ENCODE results near the gene CERK.

CERK gene

DNA sequence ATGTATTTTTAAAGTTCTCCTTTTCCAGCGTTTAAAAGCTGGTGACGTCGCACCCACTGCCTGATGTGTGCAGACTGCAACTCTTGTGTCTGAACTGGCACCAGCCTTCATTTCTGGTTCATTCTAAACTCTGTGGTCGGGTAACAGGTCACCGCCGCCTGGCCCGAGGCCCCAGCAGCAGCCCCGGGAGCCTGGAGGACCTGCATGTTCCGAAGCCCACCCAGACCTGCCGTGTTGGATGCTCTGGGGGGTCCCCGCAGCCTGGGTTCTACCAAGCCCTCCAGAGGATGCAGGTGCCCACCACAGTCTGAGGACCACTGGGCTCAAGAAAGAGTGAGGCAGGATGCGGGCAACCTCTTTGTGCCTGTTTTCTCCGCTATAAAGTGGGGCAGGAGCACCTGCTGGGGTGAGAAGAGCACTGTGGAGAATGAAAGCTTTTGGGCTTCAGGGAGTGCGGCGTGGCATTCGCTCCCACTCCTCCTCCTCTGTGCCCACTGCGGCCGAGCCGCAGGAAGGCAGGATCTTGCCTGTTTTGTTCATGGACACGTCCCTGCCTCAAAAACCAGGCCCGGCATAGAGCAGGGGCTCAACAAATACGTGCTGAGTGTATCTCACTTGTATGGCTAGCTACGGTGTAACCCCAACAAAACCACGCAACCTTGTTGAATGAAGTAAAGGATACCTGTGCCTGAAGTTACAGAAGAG is 40.1 kb downstream of the CERK start:
- DNase-seq, result no peak

DNA sequence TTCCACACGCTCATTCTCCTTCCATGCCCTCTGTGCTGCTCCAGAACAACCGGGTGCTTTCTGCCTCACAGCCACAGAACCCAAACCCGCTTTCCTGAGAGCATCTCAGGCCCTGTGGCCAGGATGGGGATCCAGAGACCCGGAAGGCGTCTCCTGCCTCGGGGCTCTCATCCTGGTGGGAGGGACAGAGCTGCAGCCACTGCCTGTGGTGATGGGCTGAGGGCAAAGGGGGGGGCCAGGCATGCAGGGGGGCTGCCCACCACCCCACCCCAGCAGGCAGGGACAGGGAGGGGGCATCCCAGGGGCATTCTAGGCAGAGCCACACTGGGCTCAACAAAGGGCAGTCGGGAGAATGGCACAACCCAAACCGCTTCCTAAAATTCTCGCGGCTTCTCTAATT is 41.4 kb downstream of the CERK start:
- no peak for DNase-seq

GRCh38 chr22:46696229-46696518 is 41.9 kb downstream of the CERK start:
- DNase-seq, result no peak

GRCh38 chr22:46695346-46696228 is 42.5 kb downstream of the CERK start:
- no peak for DNase-seq

- no peak for DNase-seq
Measured at GRCh38 chr22:46694416-46695170, 43.5 kb downstream of the CERK start.

- no peak for DNase-seq
Measured at GRCh38 chr22:46693634-46694415, 44.2 kb downstream of the CERK start.

- DNase-seq, result no peak
Measured at GRCh38 chr22:46691571-46691970, 46.5 kb downstream of the CERK start.

- DNase-seq, result no peak
Measured at GRCh38 chr22:46690146-46690545, 47.9 kb downstream of the CERK start.

DNA sequence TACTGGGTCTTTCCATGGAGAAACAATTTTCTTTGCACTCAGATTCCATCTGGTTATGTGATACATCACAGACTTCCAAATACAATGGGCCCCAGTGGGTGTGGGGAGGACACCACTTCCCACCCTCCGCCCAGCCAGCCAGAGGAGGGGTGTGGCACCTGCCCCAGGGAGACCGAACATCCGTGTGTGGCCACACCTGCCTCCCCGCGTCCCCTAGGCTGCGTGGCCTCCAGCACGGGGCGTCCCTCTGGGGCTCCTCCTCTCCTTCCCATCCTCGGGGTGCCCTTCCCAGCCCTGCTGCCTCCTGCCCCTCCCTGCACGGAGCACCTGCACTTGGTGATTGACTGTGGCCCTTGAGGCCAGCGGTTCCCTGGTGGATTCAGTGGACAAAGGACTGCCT is 49.1 kb downstream of the CERK start:
- no peak for DNase-seq

- no peak for DNase-seq
Measured at GRCh38 chr22:46687460-46687859, 50.6 kb downstream of the CERK start.

- DNase-seq, result no peak
Measured at GRCh38 chr22:46687048-46687444, 51.0 kb downstream of the CERK start.

DNA sequence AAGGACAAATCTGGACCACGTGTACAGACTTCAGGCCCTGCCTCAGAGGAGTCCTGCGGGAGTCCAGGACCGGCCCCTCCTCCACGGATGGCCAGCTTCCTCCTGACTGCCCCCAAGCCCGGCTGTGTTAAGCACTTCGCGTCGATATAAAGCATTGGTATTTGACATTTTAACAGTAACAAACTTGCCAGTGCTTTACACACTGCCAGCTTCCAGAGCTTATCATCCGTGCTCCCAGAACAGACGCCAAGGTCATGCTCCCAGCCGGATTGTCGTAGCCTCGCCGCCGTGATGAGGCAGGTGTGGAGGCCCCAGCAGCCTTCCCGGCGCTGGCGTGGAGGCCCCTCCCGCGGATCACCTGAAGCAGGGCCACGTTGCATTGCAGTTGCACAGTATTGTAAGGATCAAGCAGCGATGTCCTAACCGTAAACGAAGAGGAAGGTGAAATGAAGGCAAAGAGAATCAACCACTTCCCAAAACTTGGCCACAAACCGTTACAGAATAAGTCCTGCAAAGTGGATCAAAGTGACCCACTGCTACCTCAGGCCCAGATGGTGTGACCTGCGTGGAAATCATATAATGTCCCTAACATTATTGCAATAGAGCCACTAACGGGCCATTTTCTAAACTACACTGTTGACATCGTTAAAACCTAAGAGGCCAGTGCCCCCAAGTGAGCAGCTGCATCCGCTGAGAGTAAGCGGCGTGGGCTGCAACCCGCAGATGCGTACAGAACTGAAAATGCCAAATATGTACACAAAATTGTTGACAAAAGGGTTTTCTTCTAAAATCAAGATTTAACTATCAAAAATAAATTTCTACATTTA is 51.6 kb downstream of the CERK start:
- no peak for DNase-seq

DNA sequence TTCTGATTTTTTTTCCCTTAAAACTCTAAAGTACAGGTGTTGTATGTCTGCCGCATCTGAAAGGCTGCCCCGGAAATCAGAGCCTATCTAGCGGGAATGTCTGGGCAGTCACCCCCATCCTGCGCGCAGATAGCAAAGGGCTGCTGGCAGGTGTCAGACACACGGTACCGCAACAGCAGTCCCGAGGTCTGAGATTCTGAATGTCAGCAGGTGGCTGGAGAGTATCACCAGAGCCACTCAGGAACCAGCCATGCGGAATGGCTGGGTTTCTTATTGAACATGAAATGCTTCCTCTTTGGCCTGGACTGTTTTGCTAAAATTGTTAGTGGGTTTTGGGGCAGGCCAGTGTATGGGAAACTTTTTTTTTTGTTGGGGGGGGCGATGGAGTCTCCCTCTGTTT is 53.3 kb downstream of the CERK start:
- no peak for DNase-seq

DNA sequence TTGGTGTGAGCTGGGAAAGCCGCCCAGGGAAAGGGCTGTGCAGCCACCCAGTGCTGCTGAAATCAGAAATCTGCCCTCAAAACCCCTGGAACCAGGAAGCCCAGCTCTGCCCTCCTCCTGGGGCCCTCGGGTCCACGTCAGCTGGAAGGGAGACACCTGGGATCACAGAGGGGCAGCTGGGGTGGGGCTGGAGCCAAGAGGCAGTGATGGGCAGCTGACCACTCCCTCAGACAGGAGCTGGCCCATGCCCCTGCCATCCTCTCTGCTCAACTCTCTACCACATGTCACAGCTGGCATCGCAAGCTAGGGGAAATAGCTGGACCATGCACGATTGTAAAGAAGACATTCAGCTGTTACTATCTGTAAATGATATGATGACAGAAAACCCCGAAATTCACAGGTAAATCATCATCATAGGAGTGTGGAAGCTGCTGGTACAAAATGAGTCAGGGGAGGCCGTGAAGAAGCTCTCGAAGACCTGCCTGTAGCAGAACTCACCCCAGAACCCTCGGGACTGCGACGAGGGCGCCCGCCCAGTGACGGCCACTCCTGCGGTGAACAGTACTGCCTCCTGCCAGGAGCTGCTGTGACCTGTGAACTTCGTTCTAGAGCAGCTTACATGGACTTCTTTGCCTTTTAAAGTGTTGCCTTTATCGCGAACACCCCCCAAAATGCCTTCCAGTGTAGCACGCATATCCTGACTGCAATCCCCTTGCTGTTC is 55.9 kb downstream of the CERK start:
- no peak for DNase-seq

DNA sequence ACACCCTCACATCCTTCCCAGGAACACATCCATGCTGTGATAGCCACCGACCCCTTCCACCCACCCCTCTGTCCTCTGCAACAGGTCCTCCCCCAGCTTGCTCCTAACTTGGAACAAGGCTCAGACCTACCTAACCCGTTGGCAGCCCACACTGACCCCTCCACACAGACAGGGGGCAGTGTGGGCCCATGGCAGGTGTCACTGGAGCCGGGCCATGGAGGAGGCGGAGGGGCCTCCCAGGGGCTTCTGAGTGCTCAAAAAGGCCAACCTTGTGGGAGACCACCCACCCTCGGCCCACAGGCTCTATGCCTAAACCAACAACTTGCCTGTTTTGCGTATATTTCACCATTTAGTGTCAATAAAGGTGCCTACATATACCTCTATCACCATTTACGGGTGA is 57.0 kb downstream of the CERK start:
- no peak for DNase-seq

DNA sequence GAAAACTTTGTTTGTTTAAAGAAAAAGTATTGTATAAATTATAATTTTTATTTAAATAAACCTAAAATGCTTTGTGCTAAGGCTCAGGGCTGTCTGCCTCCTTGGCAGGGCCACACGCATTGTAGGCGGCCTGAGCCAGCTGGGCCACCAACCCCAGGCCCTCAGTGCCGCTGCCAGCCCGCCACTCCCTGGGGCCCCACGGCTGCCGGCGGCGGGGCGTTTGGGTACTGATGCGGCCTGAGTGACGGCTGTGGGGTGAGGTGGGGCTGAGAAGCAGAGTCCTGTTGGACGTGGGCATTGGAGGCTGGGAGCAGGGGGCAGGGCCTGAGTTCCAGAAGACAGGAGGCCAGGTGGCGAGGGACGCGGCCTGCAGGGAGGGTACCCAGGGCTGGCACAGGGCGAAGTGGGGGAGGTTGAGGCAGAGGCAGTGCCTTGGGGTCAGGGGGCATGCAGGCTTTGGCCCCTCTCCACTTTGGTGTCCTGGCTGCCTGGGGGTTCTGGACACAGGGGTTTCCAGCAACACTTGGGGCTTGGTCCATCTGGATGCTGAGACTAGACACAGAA is 58.3 kb downstream of the CERK start:
- no peak for DNase-seq

DNA sequence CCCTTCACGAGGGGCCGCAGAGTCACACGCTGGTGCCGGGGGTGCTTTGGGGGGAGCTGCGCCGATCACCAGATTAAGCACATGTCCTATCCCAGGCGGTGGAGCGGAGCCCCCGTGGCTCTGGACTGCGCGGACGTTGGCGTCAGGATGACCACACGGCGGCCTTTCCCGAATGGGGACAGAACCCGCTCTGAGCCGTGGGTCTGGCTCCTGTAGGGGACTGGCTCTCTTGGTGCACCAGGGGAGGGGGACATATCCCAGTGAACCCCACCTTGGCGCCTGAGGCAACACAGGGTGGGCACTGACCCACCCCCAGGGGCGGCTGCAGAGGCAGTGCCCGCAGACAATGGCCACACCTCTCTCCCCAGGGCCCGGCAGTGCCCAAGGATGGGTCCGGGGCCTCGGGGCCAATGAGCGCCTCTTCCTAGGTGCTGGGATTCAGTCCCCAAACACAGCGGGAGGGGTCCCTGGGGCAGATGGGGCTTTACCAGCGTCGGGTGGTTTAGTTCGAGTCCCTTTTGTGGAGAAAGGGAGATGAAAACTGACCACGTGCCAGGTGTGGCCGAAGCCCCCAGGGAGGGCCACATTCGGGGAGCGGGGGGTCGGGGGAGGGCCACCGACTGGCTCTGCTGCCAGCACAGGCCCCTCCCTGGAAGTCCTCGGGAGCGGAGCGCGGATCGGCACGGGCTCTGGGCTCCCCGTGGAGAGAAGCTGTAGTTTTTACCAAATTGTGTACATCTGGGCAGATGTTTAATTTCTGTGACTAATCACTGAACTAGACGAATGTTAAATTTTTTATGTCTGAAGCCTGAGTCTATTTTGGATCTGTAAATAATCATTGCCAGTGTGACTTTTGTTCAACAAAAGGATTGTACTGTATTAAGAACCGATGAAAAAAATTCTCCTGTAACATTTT is 59.0 kb downstream of the CERK start:
- no peak for DNase-seq

DNA sequence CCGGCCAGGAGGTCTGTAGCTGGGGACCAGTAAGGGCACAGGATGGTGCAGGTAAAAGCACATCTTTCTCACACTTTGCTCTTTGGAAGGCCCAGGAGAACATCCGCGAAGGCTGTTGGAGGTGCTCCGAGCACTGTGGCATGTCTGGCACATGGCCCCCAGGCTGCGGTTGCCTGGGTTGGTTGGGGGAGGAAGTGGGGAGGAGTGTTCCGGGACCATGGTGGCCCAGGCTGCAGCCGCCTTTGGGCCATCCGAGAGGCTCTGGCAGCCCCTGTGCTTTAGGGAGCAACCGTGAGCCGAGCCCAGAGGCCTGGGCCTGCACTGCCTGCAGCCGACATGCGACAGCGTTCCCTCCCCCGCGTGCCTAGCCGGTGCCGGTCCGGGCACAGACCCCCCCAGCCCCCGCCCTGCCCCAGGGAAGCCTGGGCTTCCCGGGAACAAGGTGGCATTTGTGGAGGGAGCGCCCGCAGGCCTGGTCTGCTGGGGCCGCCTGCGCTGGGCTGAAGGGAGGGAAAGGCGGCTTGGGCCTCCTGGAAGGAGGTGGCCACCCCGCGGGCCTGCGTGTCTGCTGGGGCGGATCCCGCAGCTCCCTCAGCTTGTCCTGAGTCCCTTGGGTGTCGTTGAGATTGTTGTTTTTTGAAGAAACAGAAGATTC is 59.9 kb downstream of the CERK start:
- no peak for DNase-seq

DNA sequence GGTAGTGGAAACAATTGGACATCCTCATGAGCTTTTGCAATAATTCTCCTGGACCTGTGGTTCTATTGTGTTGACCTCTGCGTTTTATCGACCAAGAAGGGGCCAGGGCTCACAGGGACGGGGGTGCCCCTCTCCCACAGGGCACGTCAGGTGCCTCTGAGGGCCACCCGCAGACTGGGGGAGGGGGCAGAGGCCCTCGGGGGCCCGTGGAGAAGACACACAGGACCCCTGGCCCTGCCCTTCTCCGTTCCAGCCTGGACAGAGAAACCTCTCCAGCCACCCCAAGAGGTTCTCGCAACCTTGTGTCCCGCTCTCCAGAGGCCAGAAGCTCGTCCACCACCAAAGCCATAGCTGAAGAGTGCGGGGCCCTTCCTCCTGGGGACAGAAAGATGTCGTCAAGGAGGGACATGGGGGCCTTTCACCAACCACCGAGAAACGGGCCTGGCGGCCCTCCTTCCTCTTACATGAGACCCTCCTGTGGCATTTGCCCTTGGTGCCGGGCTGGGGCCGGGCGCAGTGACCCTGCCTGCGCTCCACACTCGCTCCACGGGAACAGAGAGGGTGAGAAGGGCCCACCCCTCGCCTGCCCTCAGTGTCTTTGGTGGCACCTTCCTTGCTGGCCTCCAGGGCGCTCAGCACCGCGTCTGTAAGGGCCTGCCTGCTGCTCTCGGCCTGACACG is 60.6 kb downstream of the CERK start:
- DNase-seq, result no peak

Data from EL (cell line).